Measurements from ENCODE around the gene IL10RB. TPM values are rescaled to one million over a fixed set of nuclear protein-coding genes. Genes with fewer than 3 reads are reported as not detected.
"Not testable (repeated sequence)": the region's sequence is repeated elsewhere in the genome, so short reads cannot be mapped to it uniquely, and the experiment has no call there.

The IL10RB gene
- total RNA-seq (2014; rRNA removed; shearing (Covaris generic)) = 30.0 and 32.5 TPM in 2 replicates
- polyA plus RNA-seq (2015; cell fraction: cytosol; rRNA removed) = 19.5 and 22.0 TPM in 2 replicates
- polyA plus RNA-seq (2015; cell fraction: nucleus; rRNA removed) = 6.1 and 9.5 TPM in 2 replicates

GRCh38 chr21:33266050-33266788 is at the start of gene IL10RB:
Gene IL10RB (plus strand): TSS chr21:33266367. CDS start chr21:33266466, 99 bp downstream.
- in situ Hi-C loops (cut with HindIII; ENCODE audit: low pct_unique_long_range_greater_than_20kb, low sequenced_read_pairs) = no loop called here
- peak; percentile 36 for DNase-seq (ENCODE audit: low read depth, low spot score)

- in situ Hi-C loops (cut with HindIII; ENCODE audit: low pct_unique_long_range_greater_than_20kb, low sequenced_read_pairs) = no loop called here
- DNase-seq (ENCODE audit: low read depth, low spot score) = no peak
Observed at GRCh38 chr21:33217138-33217520, 49.0 kb upstream of the IL10RB start.

GRCh38 chr21:33219300-33219699 is 46.9 kb upstream of the IL10RB start:
- in situ Hi-C loops (cut with HindIII; ENCODE audit: low pct_unique_long_range_greater_than_20kb, low sequenced_read_pairs) = no loop called here
- no peak for DNase-seq (ENCODE audit: low read depth, low spot score)

- no peak for DNase-seq (ENCODE audit: low read depth, low spot score)
- in situ Hi-C loops (cut with HindIII; ENCODE audit: low pct_unique_long_range_greater_than_20kb, low sequenced_read_pairs) = no loop called here
Observed at GRCh38 chr21:33219954-33220353, 46.2 kb upstream of the IL10RB start.

GRCh38 chr21:33225376-33225775 is 40.8 kb upstream of the IL10RB start:
- DNase-seq (ENCODE audit: low read depth, low spot score); in situ Hi-C loops (cut with HindIII; ENCODE audit: low pct_unique_long_range_greater_than_20kb, low sequenced_read_pairs): not testable (repeated sequence)

GRCh38 chr21:33228455-33228854 is 37.7 kb upstream of the IL10RB start:
- no peak for DNase-seq (ENCODE audit: low read depth, low spot score)
- in situ Hi-C loops (cut with HindIII; ENCODE audit: low pct_unique_long_range_greater_than_20kb, low sequenced_read_pairs) = no loop called here

GRCh38 chr21:33229099-33229783 is 36.9 kb upstream of the IL10RB start:
- in situ Hi-C loops (cut with HindIII; ENCODE audit: low pct_unique_long_range_greater_than_20kb, low sequenced_read_pairs) = no loop called here
- DNase-seq (ENCODE audit: low read depth, low spot score) = no peak

GRCh38 chr21:33229784-33230544 is 36.2 kb upstream of the IL10RB start, which contains the start of gene IFNAR2:
Gene IFNAR2 (plus strand): TSS chr21:33229938. CDS start chr21:33241923, 11,985 bp downstream.
- in situ Hi-C loops (cut with HindIII; ENCODE audit: low pct_unique_long_range_greater_than_20kb, low sequenced_read_pairs) = no loop called here
- peak; percentile 56 for DNase-seq (ENCODE audit: low read depth, low spot score)

GRCh38 chr21:33230545-33231324 is 35.4 kb upstream of the IL10RB start:
- in situ Hi-C loops (cut with HindIII; ENCODE audit: low pct_unique_long_range_greater_than_20kb, low sequenced_read_pairs) = no loop called here
- DNase-seq (ENCODE audit: low read depth, low spot score) = no peak

- in situ Hi-C loops (cut with HindIII; ENCODE audit: low pct_unique_long_range_greater_than_20kb, low sequenced_read_pairs) = no loop called here
Observed at GRCh38 chr21:33231526-33231925, 34.6 kb upstream of the IL10RB start.

GRCh38 chr21:33232291-33233034 is 33.7 kb upstream of the IL10RB start:
- in situ Hi-C loops (cut with HindIII; ENCODE audit: low pct_unique_long_range_greater_than_20kb, low sequenced_read_pairs) = no loop called here
- peak; percentile 31 for DNase-seq (ENCODE audit: low read depth, low spot score)

More at GRCh38 chr21:33231526-33231925, 34.6 kb upstream of the IL10RB start:
- no peak for DNase-seq (ENCODE audit: low read depth, low spot score)

GRCh38 chr21:33234635-33235520 is 31.3 kb upstream of the IL10RB start:
- no peak for DNase-seq (ENCODE audit: low read depth, low spot score)
- in situ Hi-C loops (cut with HindIII; ENCODE audit: low pct_unique_long_range_greater_than_20kb, low sequenced_read_pairs) = no loop called here

- no peak for DNase-seq (ENCODE audit: low read depth, low spot score)
- in situ Hi-C loops (cut with HindIII; ENCODE audit: low pct_unique_long_range_greater_than_20kb, low sequenced_read_pairs) = no loop called here
Observed at GRCh38 chr21:33236013-33236686, 30.0 kb upstream of the IL10RB start.

GRCh38 chr21:33236766-33237165 is 29.4 kb upstream of the IL10RB start:
- no peak for DNase-seq (ENCODE audit: low read depth, low spot score)
- in situ Hi-C loops (cut with HindIII; ENCODE audit: low pct_unique_long_range_greater_than_20kb, low sequenced_read_pairs) = no loop called here

- DNase-seq (ENCODE audit: low read depth, low spot score) = no peak
- in situ Hi-C loops (cut with HindIII; ENCODE audit: low pct_unique_long_range_greater_than_20kb, low sequenced_read_pairs) = no loop called here
Observed at GRCh38 chr21:33237486-33237885, 28.7 kb upstream of the IL10RB start.
